Measurements from ENCODE around the gene DNTTIP2.
"Not testable (repeated sequence)": the region's sequence is repeated elsewhere in the genome, so short reads cannot be mapped to it uniquely, and the experiment has no call there.

Gene DNTTIP2

GRCh38 chr1:93878889-93879586 lies at the start of gene DNTTIP2:
Gene DNTTIP2, minus strand, starts transcription at chr1:93879206. Its CDS starts 58 bp downstream, at chr1:93879148.
- peak; percentile 76 for DNase-seq (ENCODE audit: low spot score)

DNA sequence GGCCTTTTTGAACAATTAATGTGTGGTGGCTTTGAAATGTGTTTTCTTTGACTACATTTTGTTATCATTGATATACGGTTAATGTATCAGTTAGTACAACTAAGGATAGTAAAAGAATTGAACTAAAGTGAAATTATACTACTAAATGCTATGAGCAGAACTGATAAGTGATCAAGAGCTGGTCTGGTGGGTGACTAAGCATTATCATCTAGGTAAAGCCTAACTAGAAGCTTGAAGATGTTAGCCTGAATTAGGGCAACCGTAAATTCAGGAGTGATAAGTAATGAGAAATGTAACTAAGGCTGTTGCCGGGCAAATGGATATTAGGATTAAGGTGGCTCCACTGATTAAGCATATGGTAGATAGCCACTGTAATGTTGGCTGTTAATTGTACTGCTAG lies 46.2 kb upstream of the DNTTIP2 start:
- DNase-seq (ENCODE audit: low spot score) = no peak

GRCh38 chr1:93919780-93920179 lies 40.8 kb upstream of the DNTTIP2 start:
- DNase-seq (ENCODE audit: low spot score) = no peak

- no peak for DNase-seq (ENCODE audit: low spot score)
These were observed 38.3 kb upstream of the DNTTIP2 start for GRCh38 chr1:93917302-93917701.

GRCh38 chr1:93910880-93911279 lies 31.9 kb upstream of the DNTTIP2 start:
- not testable (repeated sequence) for DNase-seq (ENCODE audit: low spot score)

GRCh38 chr1:93910305-93910704 lies 31.3 kb upstream of the DNTTIP2 start:
- DNase-seq (ENCODE audit: low spot score) = no peak

DNA sequence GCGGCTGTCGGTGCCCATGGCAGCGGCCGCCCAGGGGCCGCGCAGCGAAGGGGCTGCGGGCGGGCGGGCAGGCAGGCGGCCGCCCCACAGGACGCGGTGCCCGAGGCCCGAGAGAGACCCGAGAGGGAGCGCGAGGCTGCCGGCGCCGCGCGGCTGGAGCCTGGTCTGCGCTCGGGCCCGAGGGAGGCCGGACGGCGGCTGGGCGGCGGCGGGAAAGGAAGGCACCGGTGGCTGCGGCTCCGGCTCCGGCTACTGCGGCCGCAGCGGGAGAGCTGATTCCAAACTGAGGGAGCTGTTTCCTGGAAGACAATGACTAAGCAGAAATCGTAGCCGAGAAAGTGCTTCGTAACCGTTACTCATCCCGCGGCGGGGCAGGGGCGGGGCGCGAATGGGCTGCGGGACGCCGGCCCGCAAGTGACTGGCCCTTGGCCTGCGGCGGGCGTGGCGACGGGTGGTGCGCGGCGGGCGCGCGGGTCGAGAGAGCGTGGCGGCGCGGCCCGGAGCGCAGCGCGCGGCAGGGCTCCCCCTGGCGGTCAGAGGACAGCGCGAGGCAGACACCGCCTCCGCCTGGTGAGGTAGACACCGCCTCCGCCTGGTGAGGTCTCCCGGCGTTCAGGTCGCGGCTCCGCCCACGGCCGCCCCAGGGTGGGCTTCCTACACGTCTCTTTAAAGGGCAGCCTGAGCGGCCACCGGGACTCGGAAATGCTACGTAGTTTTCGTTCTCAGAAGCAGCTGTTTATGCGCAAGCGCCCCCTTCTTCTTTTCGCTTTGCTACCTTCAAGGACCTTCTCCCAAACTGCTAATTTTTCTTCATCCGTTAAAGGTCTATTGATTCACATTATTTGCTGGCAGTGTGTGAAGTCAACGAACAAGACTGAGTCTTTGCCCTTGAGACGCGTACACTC lies 30.4 kb upstream of the DNTTIP2 start, which contains the start of gene GCLM:
TSS of gene GCLM (minus strand) at position 285 of the 905 bp plus-strand sequence. CDS start at position 18, 267 bp downstream.
- peak; percentile 98 for DNase-seq (ENCODE audit: low spot score)

- peak; percentile 75 for DNase-seq (ENCODE audit: low spot score)
These were observed 29.6 kb upstream of the DNTTIP2 start for GRCh38 chr1:93908394-93909145.

DNA sequence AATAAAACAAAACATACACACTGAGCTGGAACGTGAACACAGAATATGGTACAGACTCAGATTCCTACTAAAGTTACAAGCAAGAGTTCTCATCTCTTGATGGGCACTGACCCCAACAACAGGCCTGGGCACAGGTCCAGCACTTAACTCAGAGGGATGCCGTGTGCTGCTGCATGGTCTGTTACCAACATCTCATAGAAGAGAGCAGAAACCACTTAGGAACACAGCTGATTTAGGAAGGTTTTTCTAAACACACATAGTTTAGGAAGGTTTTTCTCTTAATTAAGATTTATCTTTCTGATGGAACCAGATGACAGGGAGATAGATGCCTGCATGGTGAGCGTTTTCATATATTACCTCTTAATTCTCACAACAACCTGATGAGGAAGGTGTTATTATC lies 28.7 kb upstream of the DNTTIP2 start:
- peak; percentile 77 for DNase-seq (ENCODE audit: low spot score)

DNA sequence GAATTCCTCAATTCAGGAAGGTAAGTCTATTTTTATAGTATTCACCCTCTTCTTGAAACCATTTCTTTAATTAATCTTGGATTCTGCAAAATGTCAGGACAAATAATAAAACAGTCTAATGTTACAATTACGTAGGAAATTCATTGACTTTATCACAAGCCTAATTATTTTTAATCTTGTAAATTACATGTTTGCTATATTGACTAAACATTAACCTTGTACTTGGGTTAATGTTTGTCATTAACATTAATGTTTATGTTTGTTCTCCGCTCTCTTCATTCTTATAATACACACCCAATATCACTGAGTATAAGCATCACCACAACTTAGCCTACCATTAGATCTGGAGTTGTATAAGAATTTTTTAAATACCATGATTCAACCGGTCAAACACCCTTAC lies 27.5 kb upstream of the DNTTIP2 start:
- DNase-seq (ENCODE audit: low spot score) = peak; percentile 19

- peak; percentile 35 for DNase-seq (ENCODE audit: low spot score)
These were observed 26.7 kb upstream of the DNTTIP2 start for GRCh38 chr1:93905734-93906133.

- no peak for DNase-seq (ENCODE audit: low spot score)
These were observed 26.0 kb upstream of the DNTTIP2 start for GRCh38 chr1:93905051-93905450.

DNA sequence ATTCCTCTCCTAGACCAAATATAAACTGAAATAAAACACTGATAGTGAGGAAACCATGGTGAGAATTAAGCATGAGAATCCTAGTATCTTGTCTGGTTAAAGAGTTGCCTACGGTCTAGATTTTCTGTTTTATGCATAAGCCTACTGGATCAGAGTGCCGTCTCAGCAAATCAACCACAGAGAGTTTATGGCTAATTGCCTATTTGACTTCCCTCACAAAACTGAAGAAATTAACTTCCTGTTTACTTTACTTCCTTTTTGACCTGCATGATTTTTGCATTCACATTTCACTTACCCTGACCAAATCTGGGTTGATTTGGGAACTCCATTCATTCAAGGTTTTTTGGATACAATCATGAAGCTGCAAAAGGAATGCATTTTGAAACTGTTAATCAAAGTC lies 25.2 kb upstream of the DNTTIP2 start:
- DNase-seq (ENCODE audit: low spot score) = no peak

- no peak for DNase-seq (ENCODE audit: low spot score)
These were observed 21.9 kb upstream of the DNTTIP2 start for GRCh38 chr1:93900723-93901504.

- no peak for DNase-seq (ENCODE audit: low spot score)
These were observed 20.7 kb upstream of the DNTTIP2 start for GRCh38 chr1:93899543-93900207.

DNA sequence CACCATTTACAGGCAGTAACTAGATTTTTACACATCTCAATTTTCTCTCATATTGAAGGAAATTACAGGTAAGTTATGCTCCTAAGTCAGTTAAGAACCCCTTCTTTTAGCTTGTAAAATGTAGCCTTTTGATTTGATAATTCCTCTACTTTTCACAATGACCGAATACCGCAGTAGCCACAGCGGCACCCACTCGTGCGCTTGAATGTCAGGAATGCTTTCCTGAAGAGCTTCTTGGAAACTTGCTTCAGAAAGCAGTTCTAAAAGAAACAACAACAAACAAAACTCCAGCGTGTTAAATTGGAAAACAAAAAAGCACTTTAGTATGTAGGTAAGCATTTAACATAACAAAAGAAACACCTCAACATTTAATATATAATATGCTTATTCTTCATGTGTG lies 9.9 kb upstream of the DNTTIP2 start:
- DNase-seq (ENCODE audit: low spot score) = no peak

DNA sequence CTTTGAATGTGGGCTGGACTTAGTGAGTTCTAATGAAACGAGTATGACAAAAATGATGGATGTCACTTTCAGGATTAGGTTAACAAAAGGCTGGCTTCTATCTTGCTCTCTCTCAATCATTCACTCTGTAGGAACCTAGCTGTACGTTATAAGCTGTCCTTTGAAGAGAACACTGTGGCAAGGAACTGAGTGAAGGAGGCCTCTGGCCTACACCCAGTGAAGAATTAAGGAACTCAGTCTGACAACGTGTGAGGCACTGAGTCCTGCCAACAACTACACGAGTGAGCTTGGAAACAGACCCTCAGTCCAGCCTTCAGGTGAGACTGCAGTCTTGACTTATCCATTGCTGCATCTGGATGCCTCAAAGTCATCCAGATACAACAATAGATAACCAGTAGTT lies 3.3 kb upstream of the DNTTIP2 start:
- no peak for DNase-seq (ENCODE audit: low spot score)

DNA sequence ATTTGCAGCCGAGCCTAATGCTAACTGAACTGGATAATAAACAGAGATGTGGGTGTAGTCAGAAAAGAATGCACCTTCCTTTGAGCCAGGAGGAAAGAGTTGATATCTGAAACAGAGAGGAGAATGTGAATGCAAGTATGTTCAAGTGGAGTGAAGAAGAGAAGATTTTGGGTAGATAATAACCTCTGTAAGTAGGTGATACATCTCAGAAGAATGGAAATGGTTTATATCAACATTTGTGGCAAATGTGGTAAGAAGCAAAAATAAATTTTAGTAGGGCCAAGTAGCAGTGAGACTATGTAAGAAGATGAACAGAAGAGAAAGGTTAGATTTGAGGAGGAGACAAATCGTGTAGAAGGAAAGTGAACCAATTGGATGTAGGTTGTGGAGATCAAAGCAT lies 1.7 kb upstream of the DNTTIP2 start:
- no peak for DNase-seq (ENCODE audit: low spot score)

GRCh38 chr1:93878501-93878888 lies 511 bp downstream of the DNTTIP2 start:
- DNase-seq (ENCODE audit: low spot score) = peak; percentile 92

GRCh38 chr1:93877529-93877928 lies 1.5 kb downstream of the DNTTIP2 start:
- peak; percentile 29 for DNase-seq (ENCODE audit: low spot score)

DNA sequence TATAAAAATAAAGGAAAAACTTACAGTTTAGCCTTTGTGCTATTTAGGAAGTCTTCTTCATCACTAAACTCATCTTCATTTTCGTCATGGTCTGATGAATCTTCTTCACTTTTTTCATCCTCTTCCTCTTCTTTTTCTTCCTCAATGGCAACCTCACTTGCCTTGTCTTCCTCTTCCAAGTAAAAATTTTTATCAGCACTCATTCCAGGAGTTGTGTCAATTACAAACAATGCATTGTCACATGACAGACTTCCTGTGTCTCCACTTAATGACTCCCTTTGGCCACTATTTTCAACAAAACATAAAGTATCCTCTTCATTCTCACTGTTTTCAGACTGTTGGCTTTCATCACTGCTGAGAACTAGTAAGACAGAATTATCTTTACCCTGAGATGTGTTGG lies 2.8 kb downstream of the DNTTIP2 start:
- no peak for DNase-seq (ENCODE audit: low spot score)
